NT2/D1 (cell line): ENCODE data around the gene TMEM170A.
"Not testable (repeated sequence)": the region's sequence is repeated elsewhere in the genome, so short reads cannot be mapped to it uniquely, and the experiment has no call there.

ENCODE experiments used
- DNase-seq: peaks from one replicate; pipeline ENCODE4 v3.0.0-alpha.2; 2011; ENCODE audit warnings: low read depth, low spot score
- H3K27me3 ChIP-seq: 2 replicates; pipeline ENCODE4 v1.6.0; 2011; ENCODE audit warnings: mild to moderate bottlenecking; ENCODE audit not compliant: insufficient read length, insufficient read depth
- H3K36me3 ChIP-seq: 2 replicates; pipeline ENCODE4 v1.6.1; 2011; ENCODE audit warnings: mild to moderate bottlenecking, low read length, mixed read lengths; ENCODE audit not compliant: insufficient read depth, insufficient read length
- H3K4me1 ChIP-seq: 2 replicates; pipeline ENCODE4 v1.5.1; 2011; ENCODE audit not compliant: insufficient read depth, insufficient read length
- H3K4me3 ChIP-seq: 2 replicates; pipeline ENCODE4 v1.5.1; 2011; ENCODE audit warnings: low read depth; ENCODE audit not compliant: insufficient read length
- H3K9ac ChIP-seq: 2 replicates; pipeline ENCODE4 v1.6.0; 2011; ENCODE audit warnings: low read depth; ENCODE audit not compliant: insufficient read length
- H3K9me3 ChIP-seq: 2 replicates; pipeline ENCODE4 v1.5.1; 2011; ENCODE audit warnings: mild to moderate bottlenecking, low read length; ENCODE audit not compliant: insufficient read depth
- SUZ12 ChIP-seq: IDR thresholded peaks from 2 replicates; pipeline ENCODE4 v1.6.1; 2011; ENCODE audit not compliant: insufficient read length, insufficient read depth; ENCODE audit errors: extremely low read depth
- YY1 ChIP-seq: IDR thresholded peaks from 2 replicates; pipeline ENCODE4 v1.6.1; 2011; ENCODE audit not compliant: insufficient read length, insufficient read depth
- ZNF274 ChIP-seq: IDR thresholded peaks from 2 replicates; pipeline ENCODE4 v1.6.1; 2011; ENCODE audit warnings: mild to moderate bottlenecking, low read depth, low read length

Gene TMEM170A

GRCh38 chr16:75458439-75458838, 6.0 kb downstream of the TMEM170A start:
- no peak overlapping the region for H3K9ac ChIP-seq
- peaks cover 9% of the 10 kb centered on the region for H3K4me1 ChIP-seq
- no peak for DNase-seq
- H3K36me3 ChIP-seq: peaks cover 30% of the 10 kb centered on the region
- no peak for TF ChIP-seq SUZ12
- no peak for TF ChIP-seq YY1
- TF ChIP-seq ZNF274: no peak
- no peaks in the 10 kb centered on the region for H3K27me3 ChIP-seq
- H3K4me3 ChIP-seq: no peak overlapping the region
- no peaks in the 10 kb centered on the region for H3K9me3 ChIP-seq

GRCh38 chr16:75458029-75458428, 6.5 kb downstream of the TMEM170A start:
- TF ChIP-seq SUZ12 (no peak), YY1 (no peak), ZNF274 (no peak)
- no peak overlapping the region for H3K9ac ChIP-seq
- no peak for DNase-seq
- H3K27me3 ChIP-seq: no peaks in the 10 kb centered on the region
- peaks cover 9% of the 10 kb centered on the region for H3K4me1 ChIP-seq
- no peak overlapping the region for H3K4me3 ChIP-seq
- H3K36me3 ChIP-seq: peaks cover 30% of the 10 kb centered on the region
- H3K9me3 ChIP-seq: no peaks in the 10 kb centered on the region

- TF ChIP-seq SUZ12: no peak
- no peak for TF ChIP-seq ZNF274
- TF ChIP-seq YY1: no peak
- DNase-seq: no peak
Observed at GRCh38 chr16:75457485-75458021, 6.9 kb downstream of the TMEM170A start.

DNA sequence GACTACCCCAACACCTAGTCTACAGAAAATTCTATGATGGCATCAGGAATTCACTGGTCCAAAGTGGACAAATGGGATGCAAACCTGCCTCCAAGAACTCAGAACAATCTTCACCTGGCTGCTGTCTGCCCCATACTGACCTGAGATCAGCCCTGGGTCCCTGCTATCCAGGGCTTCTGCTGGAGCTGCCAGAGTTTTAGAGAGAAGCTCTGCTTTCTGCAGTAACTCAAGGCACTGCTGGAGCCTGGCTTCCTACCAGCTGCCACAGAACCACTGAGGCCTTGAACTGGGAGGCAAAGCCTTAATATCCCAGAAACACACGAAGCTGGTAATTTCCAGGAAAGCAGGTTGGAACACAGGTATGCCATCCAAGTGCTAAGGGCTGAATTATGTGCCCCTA, 7.5 kb downstream of the TMEM170A start:
- TF ChIP-seq SUZ12 (no peak), YY1 (no peak)
- DNase-seq: no peak
- Histone ChIP-seq H3K27me3 (no peaks in the 10 kb centered on the region), H3K4me3 (no peak overlapping the region), H3K36me3 (peaks cover 33% of the 10 kb centered on the region), H3K4me1 (peaks cover 9% of the 10 kb centered on the region), H3K9me3 (no peaks in the 10 kb centered on the region), H3K9ac (no peak overlapping the region)

More at GRCh38 chr16:75457485-75458021, 6.9 kb downstream of the TMEM170A start:
- Histone ChIP-seq H3K9me3 (no peaks in the 10 kb centered on the region), H3K27me3 (no peaks in the 10 kb centered on the region), H3K4me1 (peaks cover 9% of the 10 kb centered on the region), H3K4me3 (no peak overlapping the region), H3K36me3 (peaks cover 30% of the 10 kb centered on the region), H3K9ac (no peak overlapping the region)

- not testable (repeated sequence) for DNase-seq, H3K9ac ChIP-seq, H3K4me3 ChIP-seq, H3K4me1 ChIP-seq, H3K27me3 ChIP-seq, H3K9me3 ChIP-seq
- peaks cover 33% of the 10 kb centered on the region for H3K36me3 ChIP-seq
Observed at GRCh38 chr16:75456486-75456885, 8.0 kb downstream of the TMEM170A start.

DNA sequence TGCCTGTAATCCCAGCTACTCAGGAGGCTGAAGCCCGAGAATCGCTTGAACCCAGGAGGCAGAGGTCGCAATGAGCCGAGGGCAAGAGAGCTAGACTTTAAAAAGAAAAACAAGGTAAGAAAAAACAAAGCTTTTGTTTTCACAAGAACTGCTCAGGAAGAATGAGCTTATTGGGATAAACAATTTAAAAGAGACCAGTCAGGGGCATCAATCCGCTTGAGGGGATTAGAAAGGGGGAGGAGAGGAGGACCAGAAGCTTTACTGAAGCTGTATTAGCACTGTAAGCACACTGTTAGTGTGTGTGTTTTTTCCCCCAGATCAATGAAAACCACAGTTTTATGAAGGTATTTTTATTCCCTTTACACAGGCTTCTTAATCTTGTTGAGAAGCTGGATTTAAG, 8.8 kb downstream of the TMEM170A start:
- no peak overlapping the region for H3K9ac ChIP-seq
- no peak for DNase-seq
- no peaks in the 10 kb centered on the region for H3K27me3 ChIP-seq
- peaks cover 9% of the 10 kb centered on the region for H3K4me1 ChIP-seq
- peaks cover 38% of the 10 kb centered on the region for H3K36me3 ChIP-seq
- TF ChIP-seq YY1 (no peak), ZNF274 (no peak), SUZ12 (no peak)
- no peak overlapping the region for H3K4me3 ChIP-seq
- H3K9me3 ChIP-seq: no peaks in the 10 kb centered on the region

- no peaks in the 10 kb centered on the region for H3K27me3 ChIP-seq
- H3K9ac ChIP-seq: no peak overlapping the region
- peaks cover 3% of the 10 kb centered on the region for H3K4me1 ChIP-seq
- H3K4me3 ChIP-seq: no peak overlapping the region
- TF ChIP-seq SUZ12 (no peak), YY1 (no peak), ZNF274 (no peak)
- H3K9me3 ChIP-seq: no peaks in the 10 kb centered on the region
- peaks cover 51% of the 10 kb centered on the region for H3K36me3 ChIP-seq
- DNase-seq: no peak
Observed at GRCh38 chr16:75452464-75453190, 11.9 kb downstream of the TMEM170A start.
